BE2C (cell line): ENCODE data around the gene ASTN2.

Experiments used
- DNase-seq: peaks from one replicate; pipeline ENCODE4 v3.0.0-alpha.2; 2020
- H3K27me3 ChIP-seq: fragments of 250-450 bp; sonication (Bioruptor Pico); 2 replicates; pipeline ENCODE4 v1.5.1; 2020; ENCODE audit warnings: mild to moderate bottlenecking
- H3K36me3 ChIP-seq: fragments of 250-450 bp; sonication (Bioruptor Pico); 2 replicates; pipeline ENCODE4 v1.5.1; 2020; ENCODE audit warnings: mild to moderate bottlenecking
- H3K4me1 ChIP-seq: fragments of 250-450 bp; sonication (Bioruptor Pico); 2 replicates; pipeline ENCODE4 v1.5.1; 2020
- H3K4me3 ChIP-seq: 2 replicates; pipeline ENCODE4 v1.5.1; 2011; ENCODE audit warnings: low read depth, low read length
- H3K9me3 ChIP-seq: fragments of 250-450 bp; sonication (Bioruptor Pico); 2 replicates; pipeline ENCODE4 v1.5.1; 2020
- CTCF ChIP-seq: IDR thresholded peaks from 2 replicates; pipeline ENCODE4 v1.5.1; 2012; ENCODE audit warnings: mild to moderate bottlenecking, low read depth, low read length

The ASTN2 gene

GRCh38 chr9:116945817-116946216 is 469.0 kb downstream of the ASTN2 start:
- TF ChIP-seq CTCF = no peak
- Histone ChIP-seq H3K4me1 (no peaks in the 10 kb centered on the region), H3K27me3 (no peaks in the 10 kb centered on the region), H3K36me3 (no peaks in the 10 kb centered on the region; the same call in 1 of the 2 replicates), H3K4me3 (no peak overlapping the region), H3K9me3 (no peaks in the 10 kb centered on the region)
- no peak for DNase-seq

GRCh38 chr9:116944714-116945534 is 469.9 kb downstream of the ASTN2 start:
- Histone ChIP-seq H3K9me3 (no peaks in the 10 kb centered on the region), H3K27me3 (no peaks in the 10 kb centered on the region), H3K36me3 (no peaks in the 10 kb centered on the region; the same call in 1 of the 2 replicates), H3K4me1 (no peaks in the 10 kb centered on the region), H3K4me3 (no peak overlapping the region)
- DNase-seq = no peak
- TF ChIP-seq CTCF = no peak

- no peaks in the 10 kb centered on the region for H3K9me3 ChIP-seq
- no peak for DNase-seq
- no peaks in the 10 kb centered on the region for H3K4me1 ChIP-seq
- H3K27me3 ChIP-seq = no peaks in the 10 kb centered on the region
- H3K36me3 ChIP-seq = no peaks in the 10 kb centered on the region; the same call in 1 of the 2 replicates
- H3K4me3 ChIP-seq = no peak overlapping the region
- TF ChIP-seq CTCF = no peak
Measured at GRCh38 chr9:116943970-116944369, 470.9 kb downstream of the ASTN2 start.

GRCh38 chr9:116942593-116943061 is 472.2 kb downstream of the ASTN2 start:
- Histone ChIP-seq H3K9me3 (no peaks in the 10 kb centered on the region), H3K36me3 (no peaks in the 10 kb centered on the region; the same call in 1 of the 2 replicates), H3K27me3 (no peaks in the 10 kb centered on the region), H3K4me1 (no peaks in the 10 kb centered on the region), H3K4me3 (no peak overlapping the region)
- no peak for TF ChIP-seq CTCF
- DNase-seq = no peak

- no peaks in the 10 kb centered on the region; the same call in none of the 2 replicates for H3K36me3 ChIP-seq
- H3K4me3 ChIP-seq = no peak overlapping the region
- no peak for TF ChIP-seq CTCF
- H3K27me3 ChIP-seq = no peaks in the 10 kb centered on the region
- no peaks in the 10 kb centered on the region for H3K4me1 ChIP-seq
- no peak for DNase-seq
- H3K9me3 ChIP-seq = no peaks in the 10 kb centered on the region
Measured at GRCh38 chr9:116941266-116941665, 473.6 kb downstream of the ASTN2 start.

GRCh38 chr9:116940614-116941215 is 474.1 kb downstream of the ASTN2 start:
- Histone ChIP-seq H3K27me3 (no peaks in the 10 kb centered on the region), H3K4me3 (no peak overlapping the region), H3K4me1 (no peaks in the 10 kb centered on the region), H3K9me3 (no peaks in the 10 kb centered on the region), H3K36me3 (no peaks in the 10 kb centered on the region; the same call in none of the 2 replicates)
- DNase-seq = no peak
- TF ChIP-seq CTCF = no peak
